PC-3 (cell line): ENCODE measurements around the gene PADI3. TPM values are rescaled to one million over a fixed set of nuclear protein-coding genes. Genes with fewer than 3 reads are reported as not detected.

Source experiments
- ATAC-seq: fragments of 200-7000 bp; cut with Tn5 transposase; 2 replicates; pipeline ENCODE4 v1.9.1; 2020; ENCODE audit warnings: mild to moderate bottlenecking, moderate library complexity
- BruUV-seq: library from RNA; stranded (reverse); fragments of 400-500 nt; replicated peaks from 2 replicates; lab custom pipeline; 2021; lab: Mats Ljungman, UMichigan
- CTCF ChIA-PET: fragments of 300-600 bp; sonication (Branson Sonifier 250); formaldehyde crosslinking; loops from one replicate; lab custom pipeline; 2022; ENCODE audit warnings: antibody characterized with exemption; lab: Charles Lee
- POLR2A ChIA-PET: fragments of 300-600 bp; sonication (Branson Sonifier 250); formaldehyde crosslinking; loops from one replicate; lab custom pipeline; 2022; ENCODE audit warnings: antibody characterized with exemption; ENCODE audit not compliant: unreplicated experiment; lab: Charles Lee
- DNase-seq: peaks from one replicate; pipeline ENCODE4 v3.0.0-alpha.2; 2015
- H2AFZ ChIP-seq: fragments of 300-600 bp; sonication (generic); 2 replicates; pipeline ENCODE4 v1.6.0; 2016; ENCODE audit warnings: antibody characterized with exemption, low read length
- H3F3A ChIP-seq: fragments of 300-600 bp; sonication (generic); one replicate; pipeline ENCODE4 v1.6.0; 2017; ENCODE audit warnings: antibody characterized with exemption, low read length, control low read depth, mild to moderate bottlenecking; ENCODE audit not compliant: unreplicated experiment
- H3K27ac ChIP-seq: fragments of 300-600 bp; sonication (generic); 2 replicates; pipeline ENCODE4 v1.5.1; 2016; ENCODE audit warnings: mild to moderate bottlenecking, low read length
- H3K27me3 ChIP-seq: fragments of 300-600 bp; sonication (generic); 2 replicates; pipeline ENCODE4 v1.6.1; 2016; ENCODE audit warnings: low read length, mixed read lengths
- H3K36me3 ChIP-seq: fragments of 300-600 bp; sonication (generic); 2 replicates; pipeline ENCODE4 v1.6.1; 2016; ENCODE audit warnings: low read depth, mixed run types, low read length, mixed read lengths
- H3K4me1 ChIP-seq: fragments of 300-600 bp; sonication (generic); 2 replicates; pipeline ENCODE4 v1.5.1; 2016; ENCODE audit warnings: low read length; ENCODE audit not compliant: insufficient read depth
- H3K4me2 ChIP-seq: fragments of 300-600 bp; sonication (generic); 2 replicates; pipeline ENCODE4 v1.6.0; 2016; ENCODE audit warnings: low read length
- H3K4me3 ChIP-seq: fragments of 300-600 bp; sonication (generic); 2 replicates; pipeline ENCODE4 v1.5.1; 2016; ENCODE audit warnings: mild to moderate bottlenecking, low read length, mixed read lengths
- H3K79me2 ChIP-seq: fragments of 300-600 bp; sonication (generic); 2 replicates; pipeline ENCODE4 v1.6.1; 2017; ENCODE audit warnings: low read length, mixed read lengths
- H3K9ac ChIP-seq: fragments of 300-600 bp; sonication (generic); 2 replicates; pipeline ENCODE4 v1.6.0; 2016; ENCODE audit warnings: mild to moderate bottlenecking, low read length
- H3K9me2 ChIP-seq: fragments of 300-600 bp; sonication (generic); replicated peaks from 2 replicates; pipeline ENCODE4 v1.6.1; 2016; ENCODE audit warnings: mixed run types, low read length, mixed read lengths
- H3K9me3 ChIP-seq: fragments of 300-600 bp; sonication (generic); 2 replicates; pipeline ENCODE4 v1.6.1; 2016; ENCODE audit warnings: low read length, mixed read lengths
- H4K20me1 ChIP-seq: fragments of 300-600 bp; sonication (generic); 2 replicates; pipeline ENCODE4 v1.6.1; 2016; ENCODE audit warnings: low read length, mixed read lengths
- EZH2 ChIP-seq: fragments of 300-600 bp; sonication (generic); IDR thresholded peaks from one replicate; pipeline ENCODE4 v1.6.1; 2017; ENCODE audit warnings: antibody characterized with exemption, mild to moderate bottlenecking, low read length; ENCODE audit not compliant: unreplicated experiment
- EZH2phosphoT487 ChIP-seq: fragments of 300-600 bp; sonication (generic); IDR thresholded peaks from 2 replicates; pipeline ENCODE4 v1.6.1; 2018; ENCODE audit warnings: mild to moderate bottlenecking, antibody characterized with exemption, low read length, borderline replicate concordance
- intact Hi-C: fragments of 100-400 bp; cut with micrococcal nuclease; formaldehyde crosslinking; loops from 2 replicates; pipeline ENCODE4 v1.9.0; 2023
- total RNA-seq: library from RNA; depleted of rRNA; stranded (reverse); fragments of >200 nt; gene quantifications from 2 replicates; pipeline ENCODE4 v1.2.3, GENCODE V29; 2014
- TF ChIP-seq, protein P1 (sequence below): fragments of 300-600 bp; sonication (generic); conservative IDR thresholded peaks from 2 replicates; pipeline ENCODE4 v1.5.1; 2017; ENCODE audit warnings: antibody characterized with exemption, low read depth, mild to moderate bottlenecking, low read length

Gene PADI3
- total RNA-seq, 1 experiment from 2014 or later, result 0.26 TPM

DNA sequence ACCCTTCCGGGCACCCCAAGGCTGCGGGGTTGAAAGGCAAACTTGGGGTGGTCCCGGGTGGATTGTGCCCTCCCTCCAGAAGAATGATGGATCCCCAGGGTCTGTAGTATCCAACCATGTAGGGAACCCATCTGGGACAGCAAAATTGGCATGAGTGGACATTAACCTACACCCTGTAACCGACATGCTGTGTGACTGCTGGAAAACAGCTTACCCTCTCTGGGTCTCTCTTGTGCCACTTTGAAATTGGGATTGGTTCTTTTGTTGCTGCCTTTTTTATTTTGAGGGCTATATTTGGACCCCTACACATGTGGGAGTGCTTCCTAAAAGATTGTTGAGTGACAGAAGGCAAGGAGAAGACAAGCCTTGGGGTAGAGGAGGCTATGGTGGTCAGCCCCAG is 24.5 kb upstream of the PADI3 start:
- no peaks in the 10 kb centered on the region for H3K9me2 ChIP-seq
- no peaks in the 10 kb centered on the region for H3F3A ChIP-seq
- no peak overlapping the region for H3K4me3 ChIP-seq
- peaks cover 23% of the 10 kb centered on the region for H3K4me1 ChIP-seq
- TF ChIP-seq, protein P1, sequence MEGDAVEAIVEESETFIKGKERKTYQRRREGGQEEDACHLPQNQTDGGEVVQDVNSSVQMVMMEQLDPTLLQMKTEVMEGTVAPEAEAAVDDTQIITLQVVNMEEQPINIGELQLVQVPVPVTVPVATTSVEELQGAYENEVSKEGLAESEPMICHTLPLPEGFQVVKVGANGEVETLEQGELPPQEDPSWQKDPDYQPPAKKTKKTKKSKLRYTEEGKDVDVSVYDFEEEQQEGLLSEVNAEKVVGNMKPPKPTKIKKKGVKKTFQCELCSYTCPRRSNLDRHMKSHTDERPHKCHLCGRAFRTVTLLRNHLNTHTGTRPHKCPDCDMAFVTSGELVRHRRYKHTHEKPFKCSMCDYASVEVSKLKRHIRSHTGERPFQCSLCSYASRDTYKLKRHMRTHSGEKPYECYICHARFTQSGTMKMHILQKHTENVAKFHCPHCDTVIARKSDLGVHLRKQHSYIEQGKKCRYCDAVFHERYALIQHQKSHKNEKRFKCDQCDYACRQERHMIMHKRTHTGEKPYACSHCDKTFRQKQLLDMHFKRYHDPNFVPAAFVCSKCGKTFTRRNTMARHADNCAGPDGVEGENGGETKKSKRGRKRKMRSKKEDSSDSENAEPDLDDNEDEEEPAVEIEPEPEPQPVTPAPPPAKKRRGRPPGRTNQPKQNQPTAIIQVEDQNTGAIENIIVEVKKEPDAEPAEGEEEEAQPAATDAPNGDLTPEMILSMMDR, result no peak
- TF ChIP-seq EZH2phosphoT487, result no peak
- TF ChIP-seq EZH2, result no peak
- ChIA-PET CTCF (no interaction called here), POLR2A (no interaction called here)
- H3K4me2 ChIP-seq, result no peak overlapping the region
- intact Hi-C loops, result no loop called here
- no peak for DNase-seq
- H3K27ac ChIP-seq, result no peak overlapping the region
- H3K36me3 ChIP-seq, result no peaks in the 10 kb centered on the region
- no peaks in the 10 kb centered on the region for H4K20me1 ChIP-seq
- no peak overlapping the region for H2AFZ ChIP-seq
- no peaks in the 10 kb centered on the region for H3K79me2 ChIP-seq
- no peaks in the 10 kb centered on the region for H3K27me3 ChIP-seq
- ATAC-seq, result no peak
- H3K9ac ChIP-seq, result no peak overlapping the region
- no peaks in the 10 kb centered on the region for H3K9me3 ChIP-seq
- BruUV-seq, result no TSS peak

GRCh38 chr1:17225140-17225539 is 23.8 kb upstream of the PADI3 start:
- no peaks in the 10 kb centered on the region for H3K27me3 ChIP-seq
- no peak for TF ChIP-seq EZH2
- TF ChIP-seq EZH2phosphoT487, result no peak
- TF ChIP-seq, protein P1, result no peak
- H4K20me1 ChIP-seq, result no peaks in the 10 kb centered on the region
- intact Hi-C loops, result no loop called here
- no peaks in the 10 kb centered on the region for H3K36me3 ChIP-seq
- no peak overlapping the region for H3K4me2 ChIP-seq
- H3K4me1 ChIP-seq, result peaks cover 30% of the 10 kb centered on the region
- ATAC-seq, result no peak
- no peak overlapping the region for H3K4me3 ChIP-seq
- H3K9ac ChIP-seq, result no peak overlapping the region
- no peak overlapping the region for H3K27ac ChIP-seq
- no peak for DNase-seq
- no peaks in the 10 kb centered on the region for H3K9me3 ChIP-seq
- no peaks in the 10 kb centered on the region for H3K9me2 ChIP-seq
- no peaks in the 10 kb centered on the region for H3F3A ChIP-seq
- BruUV-seq, result no TSS peak
- H2AFZ ChIP-seq, result no peak overlapping the region
- no peaks in the 10 kb centered on the region for H3K79me2 ChIP-seq
- ChIA-PET CTCF (interaction anchor here (0.5 kb wide), 1 partner anchor 261 kb away, joined by 8 read pairs; no protein-coding TSS in a partner anchor), POLR2A (no interaction called here)

GRCh38 chr1:17227358-17227915 is 21.5 kb upstream of the PADI3 start:
- ATAC-seq (no peak), DNase-seq (no peak)
- POLR2A ChIA-PET, result no interaction called here
- Histone ChIP-seq H3K27me3 (no peaks in the 10 kb centered on the region), H3K9ac (no peak overlapping the region), H3K36me3 (no peaks in the 10 kb centered on the region), H2AFZ (no peak overlapping the region), H3F3A (peaks cover 1% of the 10 kb centered on the region), H3K4me3 (no peak overlapping the region), H4K20me1 (no peaks in the 10 kb centered on the region), H3K9me3 (no peaks in the 10 kb centered on the region), H3K79me2 (no peaks in the 10 kb centered on the region), H3K4me1 (peaks cover 44% of the 10 kb centered on the region), H3K9me2 (no peaks in the 10 kb centered on the region), H3K4me2 (no peak overlapping the region), H3K27ac (no peak overlapping the region)
- TF ChIP-seq, protein P1, result no peak
- no peak for TF ChIP-seq EZH2
- intact Hi-C loops, result no loop called here
- no TSS peak for BruUV-seq
- CTCF ChIA-PET, result no interaction called here
